Breast epithelium (tissue), 3 donors: ENCODE data around the gene NDEL1.

Experiments used
- POLR2A ChIP-seq: fragments of 450-650 bp; IDR thresholded peaks from one replicate; pipeline ENCODE4 v1.6.1; 2016; ENCODE audit warnings: antibody characterized with exemption, mild to moderate bottlenecking, moderate library complexity
- TF ChIP-seq, protein P1 (sequence below), 3 donors: fragments of 450-650 bp; IDR thresholded peaks; one replicate each; pipeline ENCODE4 v1.5.1; 2016 to 2017; ENCODE audit warnings: antibody characterized with exemption in 3 of 3, mild to moderate bottlenecking in 3 of 3, moderate library complexity in 3 of 3

GRCh38 chr17:8455665-8456209 lies 20.1 kb downstream of the NDEL1 start:
- no peak for TF ChIP-seq POLR2A
- TF ChIP-seq, protein P1, sequence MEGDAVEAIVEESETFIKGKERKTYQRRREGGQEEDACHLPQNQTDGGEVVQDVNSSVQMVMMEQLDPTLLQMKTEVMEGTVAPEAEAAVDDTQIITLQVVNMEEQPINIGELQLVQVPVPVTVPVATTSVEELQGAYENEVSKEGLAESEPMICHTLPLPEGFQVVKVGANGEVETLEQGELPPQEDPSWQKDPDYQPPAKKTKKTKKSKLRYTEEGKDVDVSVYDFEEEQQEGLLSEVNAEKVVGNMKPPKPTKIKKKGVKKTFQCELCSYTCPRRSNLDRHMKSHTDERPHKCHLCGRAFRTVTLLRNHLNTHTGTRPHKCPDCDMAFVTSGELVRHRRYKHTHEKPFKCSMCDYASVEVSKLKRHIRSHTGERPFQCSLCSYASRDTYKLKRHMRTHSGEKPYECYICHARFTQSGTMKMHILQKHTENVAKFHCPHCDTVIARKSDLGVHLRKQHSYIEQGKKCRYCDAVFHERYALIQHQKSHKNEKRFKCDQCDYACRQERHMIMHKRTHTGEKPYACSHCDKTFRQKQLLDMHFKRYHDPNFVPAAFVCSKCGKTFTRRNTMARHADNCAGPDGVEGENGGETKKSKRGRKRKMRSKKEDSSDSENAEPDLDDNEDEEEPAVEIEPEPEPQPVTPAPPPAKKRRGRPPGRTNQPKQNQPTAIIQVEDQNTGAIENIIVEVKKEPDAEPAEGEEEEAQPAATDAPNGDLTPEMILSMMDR (IDR thresholded peaks at IDR 0.05), result no peak
